GM18511 (cell line): ENCODE results near the gene ACSM6.
A peak's percentile ranks its signal among the peaks of the same experiment; 100 is the strongest.
"Not testable (repeated sequence)": the region's sequence is repeated elsewhere in the genome, so short reads cannot be mapped to it uniquely, and the experiment has no call there.

Experiments used
- ATAC-seq: cut with Tn5 transposase; IDR thresholded peaks from one replicate; pipeline ENCODE4 v1.9.1; 2021; ENCODE audit warnings: mild to moderate bottlenecking, moderate library complexity; ENCODE audit not compliant: unreplicated experiment

Gene ACSM6

GRCh38 chr10:95193944-95194343, at the start of gene ACSM6:
Gene ACSM6, plus strand, starts transcription at chr10:95194238. Its CDS starts 248 bp downstream, at chr10:95194486.
- no peak for ATAC-seq

GRCh38 chr10:95168694-95169093, 25.3 kb upstream of the ACSM6 start:
- no peak for ATAC-seq

GRCh38 chr10:95169522-95169921, 24.5 kb upstream of the ACSM6 start:
- ATAC-seq, result no peak

- ATAC-seq, result no peak
These were observed 23.2 kb upstream of the ACSM6 start for GRCh38 chr10:95170790-95171189.

GRCh38 chr10:95171336-95171735, 22.7 kb upstream of the ACSM6 start:
- no peak for ATAC-seq

- ATAC-seq, result no peak
These were observed 21.2 kb upstream of the ACSM6 start for GRCh38 chr10:95172851-95173250.

GRCh38 chr10:95176101-95176500, 17.9 kb upstream of the ACSM6 start:
- ATAC-seq, result no peak

- ATAC-seq, result no peak
These were observed 16.6 kb upstream of the ACSM6 start for GRCh38 chr10:95177429-95177828.

- no peak for ATAC-seq
These were observed 15.8 kb upstream of the ACSM6 start for GRCh38 chr10:95178266-95178665.

GRCh38 chr10:95178797-95179196, 15.2 kb upstream of the ACSM6 start:
- no peak for ATAC-seq

- no peak for ATAC-seq
These were observed 12.3 kb upstream of the ACSM6 start for GRCh38 chr10:95181726-95182125.

GRCh38 chr10:95183271-95184230, 10.5 kb upstream of the ACSM6 start:
- peak; percentile 98 for ATAC-seq

- no peak for ATAC-seq
These were observed 6.4 kb upstream of the ACSM6 start for GRCh38 chr10:95187617-95188016.

GRCh38 chr10:95188593-95188992, 5.4 kb upstream of the ACSM6 start:
- ATAC-seq, result no peak

- ATAC-seq, result no peak
These were observed 2.0 kb downstream of the ACSM6 start for GRCh38 chr10:95196046-95196445.

GRCh38 chr10:95201736-95202135, 7.7 kb downstream of the ACSM6 start:
- ATAC-seq, result no peak

- not testable (repeated sequence) for ATAC-seq
These were observed 8.8 kb downstream of the ACSM6 start for GRCh38 chr10:95202865-95203264.

GRCh38 chr10:95208702-95209391, 14.8 kb downstream of the ACSM6 start:
- no peak for ATAC-seq

GRCh38 chr10:95209509-95210127, 15.6 kb downstream of the ACSM6 start:
- no peak for ATAC-seq

- ATAC-seq, result no peak
These were observed 17.7 kb downstream of the ACSM6 start for GRCh38 chr10:95211606-95212279.

GRCh38 chr10:95214369-95214768, 20.3 kb downstream of the ACSM6 start:
- ATAC-seq, result peak; percentile 8
